GM18508 (cell line): ENCODE measurements around the gene CERT1.

Experiments used
- ATAC-seq: cut with Tn5 transposase; IDR thresholded peaks from one replicate; pipeline ENCODE4 v1.9.1; 2021; ENCODE audit warnings: moderate number of reproducible peaks; ENCODE audit not compliant: insufficient read depth, unreplicated experiment

Gene CERT1

GRCh38 chr5:75482482-75482881, 28.9 kb downstream of the CERT1 start:
- no peak for ATAC-seq

- no peak for ATAC-seq
Observed at GRCh38 chr5:75481024-75481423, 30.4 kb downstream of the CERT1 start.

- no peak for ATAC-seq
Observed at GRCh38 chr5:75475364-75475763, 36.1 kb downstream of the CERT1 start.

- ATAC-seq, result no peak
Observed at GRCh38 chr5:75473463-75473862, 38.0 kb downstream of the CERT1 start.

- ATAC-seq, result no peak
Observed at GRCh38 chr5:75472973-75473372, 38.5 kb downstream of the CERT1 start.

- ATAC-seq, result no peak
Observed at GRCh38 chr5:75471193-75471592, 40.2 kb downstream of the CERT1 start.

GRCh38 chr5:75469017-75469416, 42.4 kb downstream of the CERT1 start:
- no peak for ATAC-seq

- ATAC-seq, result no peak
Observed at GRCh38 chr5:75468593-75468992, 42.8 kb downstream of the CERT1 start.

- ATAC-seq, result no peak
Observed at GRCh38 chr5:75466006-75466716, 45.3 kb downstream of the CERT1 start.

GRCh38 chr5:75465480-75465879, 45.9 kb downstream of the CERT1 start:
- no peak for ATAC-seq

- ATAC-seq, result no peak
Observed at GRCh38 chr5:75463726-75464125, 47.7 kb downstream of the CERT1 start.

GRCh38 chr5:75461679-75462078, 49.8 kb downstream of the CERT1 start:
- no peak for ATAC-seq

- ATAC-seq, result peak; percentile 79
Observed at GRCh38 chr5:75460942-75461610, 50.4 kb downstream of the CERT1 start.

GRCh38 chr5:75460532-75460931, 50.9 kb downstream of the CERT1 start:
- ATAC-seq, result no peak

GRCh38 chr5:75457691-75458090, 53.7 kb downstream of the CERT1 start:
- ATAC-seq, result no peak

GRCh38 chr5:75457161-75457560, 54.3 kb downstream of the CERT1 start:
- ATAC-seq, result no peak

- no peak for ATAC-seq
Observed at GRCh38 chr5:75450069-75450468, 61.4 kb downstream of the CERT1 start.

GRCh38 chr5:75446068-75446467, 65.4 kb downstream of the CERT1 start:
- ATAC-seq, result no peak

GRCh38 chr5:75441560-75441959, 69.9 kb downstream of the CERT1 start:
- no peak for ATAC-seq

- ATAC-seq, result no peak
Observed at GRCh38 chr5:75439276-75439675, 72.2 kb downstream of the CERT1 start.

- no peak for ATAC-seq
Observed at GRCh38 chr5:75438722-75439121, 72.7 kb downstream of the CERT1 start.

GRCh38 chr5:75435096-75435495, 76.3 kb downstream of the CERT1 start:
- ATAC-seq, result no peak
